GM18505 (cell line): ENCODE data around the gene VPS39.

ENCODE experiments used
- ATAC-seq: cut with Tn5 transposase; IDR thresholded peaks from one replicate; pipeline ENCODE4 v1.9.1; 2021; ENCODE audit not compliant: unreplicated experiment
- POLR2A ChIP-seq: IDR thresholded peaks from 4 replicates; pipeline ENCODE4 v1.6.1; 2011; ENCODE audit warnings: borderline replicate concordance; ENCODE audit not compliant: insufficient read depth, insufficient read length; ENCODE audit errors: extremely low read depth

VPS39 gene

DNA sequence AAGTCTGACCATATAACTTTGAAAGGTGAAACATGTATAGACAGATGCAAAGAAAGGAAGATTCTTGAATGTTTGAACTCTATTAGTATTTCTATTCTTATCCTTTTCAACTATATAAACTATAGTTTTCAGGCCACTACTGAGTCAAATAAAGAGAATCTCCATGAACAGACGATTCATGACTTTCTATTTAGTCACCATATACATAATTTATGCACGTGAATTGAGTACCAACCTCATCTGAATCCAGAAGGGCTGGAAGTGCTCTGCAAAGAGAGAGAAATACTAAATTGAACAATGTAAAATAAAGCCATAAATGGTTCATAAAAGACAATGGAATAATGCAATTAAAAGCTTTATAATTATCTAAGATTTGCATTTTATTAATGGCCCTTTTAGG is 9.5 kb upstream of the VPS39 start:
- no peak for TF ChIP-seq POLR2A
- ATAC-seq, result no peak

DNA sequence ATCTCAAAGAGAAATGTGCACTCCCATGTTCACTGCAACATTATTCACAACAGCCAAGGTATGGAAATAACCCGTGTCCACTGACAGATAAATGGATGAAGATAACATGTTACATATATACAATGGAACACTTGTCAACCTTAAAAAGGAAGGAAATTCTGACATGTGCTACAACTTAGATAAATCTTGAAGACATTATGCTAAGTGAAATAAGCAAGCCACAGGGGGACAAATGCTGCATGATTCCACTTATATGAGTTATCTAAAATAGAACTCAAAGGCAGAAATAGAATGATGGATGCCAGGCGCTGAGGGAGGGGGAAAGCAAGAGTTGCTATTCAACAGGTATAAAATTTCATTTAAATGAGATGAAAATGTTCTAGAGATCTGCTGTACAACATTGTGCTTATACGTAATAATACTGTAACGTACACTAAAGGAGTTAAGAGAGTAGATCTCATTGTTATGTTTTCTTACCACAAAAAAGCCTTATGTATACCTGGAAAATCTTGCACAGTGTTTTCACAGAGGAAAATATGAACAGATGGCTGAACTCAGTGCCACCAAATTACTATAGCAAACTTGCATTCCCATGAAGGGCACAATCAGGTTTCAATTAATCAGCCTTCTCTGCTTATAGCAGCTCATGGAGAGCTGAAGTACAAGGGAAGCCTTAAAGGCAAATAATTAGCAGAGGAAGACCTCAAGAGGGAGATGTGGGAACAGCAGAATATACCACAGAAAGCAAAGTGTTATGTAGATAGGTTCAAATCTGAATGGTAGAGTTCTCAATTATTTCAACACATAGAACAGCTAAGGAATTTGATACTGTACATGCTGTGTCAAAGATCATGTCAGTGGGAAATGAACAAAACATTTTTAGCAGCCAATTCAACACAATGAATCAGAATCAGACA is 8.1 kb upstream of the VPS39 start:
- no peak for TF ChIP-seq POLR2A
- no peak for ATAC-seq

DNA sequence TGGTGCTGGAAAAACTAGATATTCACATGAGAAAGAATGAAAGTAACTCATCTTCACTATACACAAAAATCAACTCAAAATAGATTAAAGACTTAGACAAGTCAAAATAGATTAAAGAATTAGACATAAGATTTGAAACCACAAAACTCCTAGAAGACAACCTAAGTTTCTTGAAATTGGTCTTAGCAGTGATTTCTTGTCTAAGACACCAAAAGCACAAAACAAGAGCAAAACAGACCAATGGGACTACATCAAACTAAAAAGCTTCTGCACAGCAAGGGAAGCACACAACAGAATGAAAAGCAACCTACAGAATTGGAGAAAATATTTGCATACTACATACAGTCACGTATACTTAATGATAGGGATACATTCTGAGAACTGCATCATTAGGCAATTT is 6.5 kb upstream of the VPS39 start:
- ATAC-seq, result no peak
- no peak for TF ChIP-seq POLR2A

DNA sequence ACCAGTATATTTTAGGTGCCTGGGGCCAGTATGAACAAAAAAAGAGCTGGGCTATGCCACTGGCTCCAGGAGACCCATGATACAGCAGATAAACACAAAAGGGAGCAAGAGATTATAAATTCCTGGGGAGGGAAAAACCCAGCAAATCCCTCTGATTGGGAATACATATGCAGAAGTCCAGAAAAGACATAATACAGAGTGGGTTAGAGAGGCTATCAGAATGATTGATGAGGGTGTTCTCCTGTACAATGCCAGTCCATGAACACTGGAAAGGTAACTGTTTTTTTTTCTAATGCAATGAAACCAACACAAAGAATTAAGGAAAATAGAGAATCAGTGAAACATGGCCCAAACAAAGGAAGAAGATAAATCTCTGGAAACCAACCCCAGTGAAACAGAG is 5.4 kb upstream of the VPS39 start:
- no peak for TF ChIP-seq POLR2A
- no peak for ATAC-seq

- ATAC-seq, result no peak
Observed at GRCh38 chr15:42210696-42211095, 2.6 kb upstream of the VPS39 start.

DNA sequence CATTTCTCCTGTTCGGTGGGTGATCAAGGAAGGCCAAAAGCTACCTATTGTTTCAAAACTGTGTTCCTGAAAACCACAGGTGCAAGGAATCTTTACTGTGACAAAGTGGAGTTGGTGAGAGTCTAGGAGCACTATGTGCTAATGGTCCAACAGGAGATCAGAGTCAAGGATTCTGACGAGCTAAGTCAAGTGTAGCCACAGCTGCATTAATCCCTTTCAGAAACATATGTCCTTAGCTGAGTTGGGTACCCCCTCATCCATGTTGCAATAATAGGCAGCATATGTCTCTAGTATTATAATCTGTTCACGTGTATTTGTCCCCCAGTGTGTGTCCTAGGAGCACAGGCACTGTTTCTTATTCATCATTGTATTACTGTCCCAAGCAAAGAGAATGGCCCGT is 1.7 kb downstream of the VPS39 start:
- ATAC-seq, result no peak
- no peak for TF ChIP-seq POLR2A

More at GRCh38 chr15:42210696-42211095, 2.6 kb upstream of the VPS39 start:
- no peak for TF ChIP-seq POLR2A

DNA sequence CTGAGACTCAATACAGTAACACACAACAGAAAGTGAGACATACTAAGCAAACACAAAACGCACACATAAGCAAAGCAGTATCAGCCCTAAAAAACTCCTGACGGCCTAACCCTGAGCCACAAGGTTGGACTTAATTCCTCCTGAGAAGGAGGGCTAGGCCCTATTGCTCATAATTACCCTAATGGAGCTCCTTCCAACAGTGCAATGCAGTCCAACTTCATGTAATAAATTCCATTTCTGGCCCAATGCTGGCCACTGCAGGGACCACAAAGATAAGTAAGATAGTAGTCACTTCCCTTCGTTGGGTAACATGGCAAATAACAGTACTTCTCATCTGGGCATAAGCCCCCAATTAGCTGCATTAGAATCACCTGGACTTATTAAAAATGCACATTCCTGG is 4.2 kb downstream of the VPS39 start:
- no peak for ATAC-seq
- TF ChIP-seq POLR2A, result no peak

GRCh38 chr15:42202653-42203052 is 5.5 kb downstream of the VPS39 start:
- ATAC-seq, result no peak
- TF ChIP-seq POLR2A, result no peak

- no peak for TF ChIP-seq POLR2A
- no peak for ATAC-seq
Observed at GRCh38 chr15:42201801-42202200, 6.3 kb downstream of the VPS39 start.

GRCh38 chr15:42199126-42199525 is 9.0 kb downstream of the VPS39 start:
- no peak for ATAC-seq
- no peak for TF ChIP-seq POLR2A

GRCh38 chr15:42198516-42198915 is 9.6 kb downstream of the VPS39 start:
- no peak for ATAC-seq
- TF ChIP-seq POLR2A, result no peak

DNA sequence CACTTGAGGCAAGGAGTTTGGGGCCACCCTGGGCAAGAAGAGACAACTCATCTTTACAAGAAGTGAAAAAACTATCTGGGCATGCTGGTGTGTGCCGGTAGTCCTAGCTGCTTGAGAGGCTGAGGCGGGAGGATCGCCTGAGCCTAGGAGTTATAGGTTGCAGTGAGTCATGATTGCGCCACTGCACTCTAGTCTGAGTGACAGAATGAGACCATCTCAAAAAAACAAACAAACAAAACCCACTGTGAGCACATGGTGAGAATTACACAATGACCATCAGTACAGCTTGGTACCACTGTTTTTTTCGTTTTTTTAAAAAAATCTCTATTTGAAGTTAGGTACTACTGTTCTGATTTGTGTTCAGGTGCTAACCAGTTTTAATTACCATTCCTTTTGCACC is 13.6 kb downstream of the VPS39 start:
- no peak for TF ChIP-seq POLR2A
- no peak for ATAC-seq

GRCh38 chr15:42193383-42193782 is 14.7 kb downstream of the VPS39 start:
- no peak for TF ChIP-seq POLR2A
- ATAC-seq, result no peak

DNA sequence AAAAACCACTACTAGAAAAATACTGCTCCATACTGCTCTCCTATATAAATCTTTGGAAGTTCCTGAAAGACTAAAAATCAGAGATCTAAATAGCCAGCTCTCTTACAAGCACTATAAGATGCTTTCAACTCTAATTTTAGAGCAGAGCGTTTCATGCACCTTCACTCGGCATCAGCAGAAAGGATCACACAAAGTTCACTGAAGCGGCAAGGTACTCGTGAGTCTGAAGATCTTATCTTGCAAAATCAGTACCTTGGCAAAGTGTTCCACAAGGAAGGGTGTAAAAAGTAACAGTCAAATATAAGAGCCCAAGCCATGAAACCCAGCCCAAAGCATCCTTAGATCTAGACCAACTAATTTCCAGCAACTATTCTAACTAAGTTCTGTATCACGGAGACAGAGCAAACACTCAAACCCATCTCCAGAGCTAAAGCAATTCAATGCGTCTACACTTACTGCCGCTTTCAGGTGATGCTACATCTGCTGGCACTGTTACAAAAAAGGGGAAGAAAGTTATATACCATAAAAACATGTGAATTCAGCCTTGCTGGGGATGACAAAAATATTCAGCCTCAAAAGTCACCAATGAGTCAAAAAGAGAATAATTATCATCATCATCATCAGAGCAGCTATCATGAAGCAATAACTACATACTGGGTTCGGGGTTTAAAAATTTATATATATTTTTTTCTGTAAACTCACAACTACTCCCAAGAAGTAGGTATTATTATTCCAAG is 16.3 kb downstream of the VPS39 start:
- no peak for ATAC-seq
- no peak for TF ChIP-seq POLR2A
